Sciatic nerve (tissue), 2 donors: Measurements from ENCODE around the gene HOXD11. TPM values are rescaled to one million over a fixed set of nuclear protein-coding genes. Genes with fewer than 3 reads are reported as not detected.
A peak's percentile ranks its signal among the peaks of the same experiment; 100 is the strongest.

Source experiments
- ATAC-seq: fragments of 200-7000 bp; cut with Tn5 transposase; one replicate; pipeline ENCODE4 v1.9.1; 2020; ENCODE audit warnings: mild to moderate bottlenecking, moderate library complexity
- DNase-seq: peaks from one replicate; pipeline ENCODE4 v3.0.0-alpha.2; 2020; ENCODE audit warnings: low spot score
- intact Hi-C: fragments of 100-400 bp; cut with DNase I; formaldehyde crosslinking; loops from one replicate; pipeline ENCODE4 v1.14.2; 2022
- total RNA-seq: library from RNA; stranded (reverse); fragmentation: NEBNext Ultra II Directional; extraction: Animal tissue kit (Norgen Biotek cat#: 25700); gene quantifications from one replicate; pipeline ENCODE4 v1.2.1, GENCODE V29; 2021
- donor health status: DM: no; HTN: no; CAD: no.
- donor health status: DM: no; HTN: no; CAD: no.

The HOXD11 gene
- total RNA-seq, 1 donor from 2014 or later: 0.40 TPM

DNA sequence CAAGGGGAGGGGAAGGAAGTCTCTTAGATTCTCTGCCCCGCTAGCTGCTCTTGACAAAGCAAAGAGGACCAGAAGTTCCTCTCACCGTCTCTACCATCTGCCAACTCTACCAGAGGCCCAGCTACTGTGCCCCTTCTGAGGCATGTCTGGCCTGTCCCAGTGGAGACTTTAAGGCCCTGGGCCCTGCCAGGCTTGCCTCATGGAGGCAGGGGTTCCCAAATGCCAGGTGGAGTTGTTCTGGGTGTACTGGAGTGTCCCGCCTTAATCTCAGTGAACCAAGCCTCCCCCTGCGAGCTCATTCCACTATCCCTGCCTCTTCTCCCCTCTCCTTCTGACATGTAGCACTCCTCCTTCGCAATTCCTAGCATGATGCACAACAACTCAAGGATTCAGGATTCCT lies 5.2 kb upstream of the HOXD11 start:
- DNase-seq (no peak), ATAC-seq (no peak)
- intact Hi-C loops: no loop called here

DNA sequence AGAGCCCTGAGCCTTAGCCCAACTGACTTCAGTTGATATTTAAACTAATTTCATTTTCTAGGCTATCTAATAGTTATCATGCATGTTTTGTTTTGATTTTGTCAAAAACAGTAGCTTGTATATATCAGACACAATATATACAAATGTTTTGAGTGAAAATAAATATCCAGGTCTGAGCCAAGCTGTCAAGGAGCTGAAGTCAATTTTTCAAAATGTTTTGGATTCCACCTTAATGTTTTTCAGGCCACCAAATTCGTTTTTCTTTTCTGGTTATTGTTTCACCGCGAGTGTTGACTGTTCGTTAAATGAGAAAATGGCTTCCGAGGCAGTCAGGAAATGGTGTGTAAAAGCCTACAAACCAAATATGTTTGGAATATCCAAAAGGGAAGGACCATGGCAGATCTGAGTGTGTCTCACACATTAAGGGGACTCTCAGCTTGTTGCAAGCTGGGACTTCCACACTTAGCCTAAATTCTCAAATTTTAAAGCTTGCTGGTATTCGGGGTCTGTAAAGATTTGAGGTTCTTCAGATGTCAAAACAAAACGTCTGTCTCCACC lies 4.7 kb upstream of the HOXD11 start:
- intact Hi-C loops: no loop called here
- DNase-seq: no peak
- ATAC-seq: no peak

DNA sequence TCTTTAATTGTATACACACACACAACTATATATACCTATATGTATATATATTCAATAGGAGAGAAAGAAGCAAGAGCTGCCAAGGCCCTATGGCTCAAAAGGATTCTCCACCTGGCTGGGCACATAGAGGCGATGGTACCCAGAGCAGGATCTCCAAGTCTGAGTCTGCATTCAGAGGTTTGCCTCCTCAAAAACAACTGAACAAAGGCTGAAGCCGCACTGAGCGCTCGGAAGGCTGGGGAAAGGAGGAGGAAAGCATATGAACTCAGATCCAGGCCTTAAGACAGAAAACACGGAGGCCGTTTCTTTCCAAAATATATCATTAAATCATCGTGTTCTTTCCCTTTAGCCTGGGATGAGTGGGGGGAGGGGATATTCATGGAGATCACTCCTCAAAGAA lies 3.9 kb upstream of the HOXD11 start:
- no peak for ATAC-seq
- intact Hi-C loops: no loop called here
- no peak for DNase-seq

DNA sequence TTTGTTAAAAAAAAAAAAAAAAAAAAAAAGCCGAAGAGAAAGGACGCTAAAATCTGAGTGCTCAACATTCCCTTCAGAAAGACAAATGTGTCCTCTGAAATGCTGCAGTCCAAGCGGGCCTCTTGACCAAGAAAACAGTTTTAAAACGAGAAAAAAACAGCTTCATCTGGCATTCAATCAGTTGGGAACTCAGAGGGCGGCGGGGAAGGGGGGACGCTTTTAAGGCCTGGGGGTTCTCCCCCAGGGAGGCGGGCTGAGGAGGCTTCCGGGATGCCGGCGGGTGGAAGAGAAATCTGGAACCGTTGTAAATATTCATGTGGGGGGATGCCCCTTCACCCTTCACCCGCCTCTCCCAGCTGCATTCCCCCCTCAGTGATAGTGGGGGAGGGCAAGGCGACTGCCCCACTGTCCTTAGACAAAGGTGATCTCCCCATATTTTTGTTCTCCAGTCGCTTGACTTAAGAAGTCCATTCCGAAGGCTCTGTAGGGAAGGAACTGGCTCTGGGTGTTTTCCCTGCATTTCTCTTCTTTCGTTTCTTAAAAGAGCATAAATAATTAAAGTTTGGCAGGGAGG lies 3.3 kb upstream of the HOXD11 start:
- ATAC-seq (no peak), DNase-seq (no peak)
- intact Hi-C loops: no loop called here

DNA sequence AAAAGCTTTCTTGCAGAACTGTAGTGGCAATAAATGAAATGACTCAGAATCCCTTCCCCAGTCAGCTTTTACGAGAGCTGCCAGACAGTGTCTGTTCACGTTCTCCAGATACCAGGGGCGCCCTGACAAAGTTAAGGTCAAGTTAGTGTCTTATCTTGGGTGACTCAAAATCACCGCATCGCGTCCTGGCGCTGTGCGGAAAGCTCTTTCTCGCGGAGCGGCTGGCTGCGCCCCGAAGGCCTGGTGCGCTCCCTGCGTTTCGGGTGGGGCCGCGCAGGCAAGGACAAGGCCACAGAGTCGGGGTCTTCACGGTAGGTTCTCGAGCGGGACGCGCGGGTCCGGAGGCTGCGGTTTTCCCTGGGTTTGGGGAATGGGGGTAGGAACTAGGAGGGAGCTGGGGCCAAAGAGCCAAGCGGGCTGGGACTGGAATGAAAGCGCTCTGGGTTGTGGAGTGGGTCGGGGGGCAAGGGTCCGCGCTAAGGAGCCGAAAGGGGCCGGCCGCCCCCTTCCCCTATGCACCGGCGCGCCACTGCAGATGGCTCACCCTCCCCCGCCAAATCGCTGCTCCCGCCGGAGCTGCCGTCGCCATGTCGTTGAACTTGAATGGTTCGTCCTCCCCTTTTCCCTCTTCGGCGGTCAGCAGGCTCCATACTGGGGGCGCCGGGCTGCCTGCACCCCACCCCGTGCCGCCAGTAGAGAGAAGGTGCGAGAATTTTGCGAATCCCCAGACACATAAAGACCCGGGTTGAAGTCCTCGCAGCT lies 2.6 kb upstream of the HOXD11 start:
- no peak for ATAC-seq
- intact Hi-C loops: no loop called here
- DNase-seq: no peak

DNA sequence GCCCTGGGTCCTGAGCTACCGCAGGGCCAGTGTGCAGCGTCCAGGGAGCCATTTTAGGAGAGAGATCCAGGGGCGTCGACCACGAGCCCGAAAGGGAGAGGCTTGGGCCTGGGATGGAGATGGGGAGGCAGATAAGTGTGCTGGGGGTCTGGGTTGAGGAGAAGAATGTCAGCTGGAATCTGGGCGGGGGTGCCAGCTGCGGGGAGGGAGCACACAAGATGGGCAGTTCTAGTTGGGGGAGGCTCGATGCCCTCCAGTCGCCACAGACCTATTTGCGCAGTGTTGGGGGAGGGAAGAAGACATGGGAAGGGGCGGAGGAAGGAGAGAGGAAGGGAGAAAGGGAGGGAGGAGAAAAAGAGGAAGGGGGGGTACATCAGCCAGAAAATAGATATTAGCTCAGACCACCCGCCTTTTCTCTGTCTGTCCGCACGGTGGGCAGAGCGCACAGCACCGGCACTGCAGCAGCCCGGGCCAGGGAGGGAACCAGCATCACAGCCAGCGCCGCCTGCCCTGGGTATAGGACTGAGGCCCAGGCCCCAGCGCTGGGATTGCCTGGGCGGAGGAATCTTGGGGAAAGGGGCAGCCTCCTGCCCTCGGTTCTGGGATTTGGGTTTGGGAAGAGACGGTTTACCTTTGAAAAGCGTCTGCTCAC lies 1.9 kb upstream of the HOXD11 start:
- intact Hi-C loops: no loop called here
- DNase-seq (no peak), ATAC-seq (peak; percentile 9)

DNA sequence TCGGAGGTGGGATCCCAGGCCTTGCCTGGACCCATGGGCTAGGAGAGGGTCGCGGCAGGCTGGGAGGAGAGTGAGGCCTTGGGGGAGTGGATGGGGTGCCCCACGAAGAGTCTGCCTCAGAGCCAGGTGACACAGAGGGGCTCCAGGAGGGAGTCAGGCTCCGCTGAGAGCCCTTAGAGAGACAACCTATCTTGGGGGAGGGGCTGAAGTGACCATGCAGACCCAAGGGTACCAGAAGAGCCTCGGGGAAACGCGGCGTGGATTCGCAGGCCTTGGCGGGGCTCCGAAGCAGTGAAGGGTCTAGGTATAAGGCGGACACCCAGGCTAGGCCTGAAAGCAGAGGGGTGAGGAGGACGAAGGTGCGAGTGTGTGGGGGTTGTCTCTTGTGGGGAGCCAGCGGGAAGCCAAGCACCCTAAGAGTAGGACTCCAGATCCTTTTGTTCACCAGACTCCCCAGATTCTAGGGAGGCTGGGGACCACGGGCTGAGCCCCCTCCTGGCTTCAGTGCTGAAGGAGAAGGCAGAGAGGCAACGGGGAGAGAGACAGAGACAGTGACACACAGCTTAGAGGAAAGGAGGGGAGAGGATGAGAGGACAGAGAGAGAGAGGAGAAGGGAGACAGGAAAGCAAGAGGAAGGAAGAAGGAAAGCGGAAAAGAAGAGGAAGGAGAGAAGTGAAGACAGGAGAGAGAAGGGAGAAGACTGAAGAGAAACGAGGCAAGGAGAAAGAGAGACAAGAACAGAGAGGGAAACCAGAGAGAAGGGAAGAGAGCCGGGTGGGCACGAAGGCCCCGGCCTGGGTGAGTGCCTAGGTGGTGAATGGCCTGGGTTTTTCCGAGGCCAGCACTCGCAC lies 1.1 kb upstream of the HOXD11 start:
- ATAC-seq (peak; percentile 21), DNase-seq (no peak)
- intact Hi-C loops: no loop called here

DNA sequence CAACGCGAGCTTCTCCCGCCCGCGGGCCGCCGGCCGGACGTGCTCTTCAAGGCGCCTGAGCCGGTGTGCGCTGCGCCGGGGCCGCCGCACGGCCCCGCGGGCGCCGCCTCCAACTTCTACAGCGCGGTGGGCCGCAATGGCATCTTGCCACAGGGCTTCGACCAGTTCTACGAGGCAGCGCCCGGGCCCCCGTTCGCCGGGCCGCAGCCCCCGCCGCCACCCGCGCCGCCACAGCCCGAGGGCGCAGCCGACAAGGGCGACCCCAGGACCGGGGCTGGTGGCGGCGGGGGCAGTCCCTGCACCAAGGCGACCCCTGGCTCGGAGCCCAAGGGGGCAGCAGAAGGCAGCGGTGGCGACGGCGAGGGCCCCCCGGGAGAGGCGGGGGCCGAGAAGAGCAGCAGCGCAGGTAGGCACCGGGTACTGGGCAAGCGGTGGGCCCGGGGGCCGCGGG lies 676 bp downstream of the HOXD11 start:
- intact Hi-C loops: no loop called here
- ATAC-seq (no peak), DNase-seq (no peak)

DNA sequence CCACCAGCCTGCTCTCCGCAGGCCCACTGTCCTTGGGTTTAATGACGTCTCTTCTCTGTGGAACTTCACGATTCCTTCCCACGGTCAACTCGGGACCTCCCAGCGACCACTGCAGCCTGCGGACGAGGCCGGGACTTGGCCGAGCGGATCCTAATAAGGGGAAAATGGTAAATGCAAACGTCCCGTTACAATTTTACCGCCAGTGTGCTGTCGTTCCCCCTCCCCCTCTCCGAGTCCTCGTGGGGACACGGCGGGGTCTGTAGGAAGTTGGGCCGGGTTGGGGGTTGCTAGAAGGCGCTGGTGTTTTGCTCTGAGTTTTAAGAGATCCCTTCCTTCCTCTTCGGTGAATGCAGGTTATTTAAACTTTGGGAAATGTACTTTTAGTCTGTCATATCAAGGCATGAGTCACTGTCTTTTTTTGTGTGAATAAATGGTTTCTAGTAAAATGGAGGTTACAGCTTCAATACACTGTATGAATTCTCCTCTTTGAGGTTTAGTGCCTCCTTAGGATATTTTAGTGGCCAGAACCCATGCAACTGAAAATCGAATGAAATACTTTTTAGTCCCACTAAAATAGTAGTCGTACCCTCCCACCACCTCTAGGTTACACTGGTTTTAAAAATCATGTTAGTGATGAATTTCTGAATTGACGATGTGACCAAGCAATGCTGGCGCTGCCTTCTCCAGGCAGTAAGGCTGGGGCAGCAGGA lies 2.3 kb downstream of the HOXD11 start:
- intact Hi-C loops: no loop called here
- ATAC-seq: no peak

DNA sequence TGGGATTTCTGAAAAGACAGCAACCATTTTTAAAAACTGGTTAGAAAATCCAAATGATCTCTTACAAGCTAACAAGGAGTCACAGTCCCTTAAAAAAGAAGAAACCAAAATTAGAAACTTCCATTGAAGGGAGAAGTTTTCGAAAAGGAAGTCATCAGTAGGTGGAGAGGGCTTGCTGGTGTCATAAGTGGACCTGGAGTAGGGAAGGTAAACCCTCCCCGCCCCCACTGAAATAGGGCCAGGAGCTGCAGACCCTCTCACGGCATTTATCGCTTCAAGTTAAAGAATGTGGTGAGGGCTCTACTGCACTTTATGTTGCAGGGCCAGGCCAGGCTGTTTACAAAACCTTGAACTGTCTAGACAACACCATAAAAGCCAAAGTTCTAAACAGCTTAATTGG lies 2.9 kb downstream of the HOXD11 start:
- intact Hi-C loops: no loop called here
- DNase-seq (no peak), ATAC-seq (no peak)

More for the DNA sequence above, 2.3 kb downstream of the HOXD11 start:
- DNase-seq: no peak

DNA sequence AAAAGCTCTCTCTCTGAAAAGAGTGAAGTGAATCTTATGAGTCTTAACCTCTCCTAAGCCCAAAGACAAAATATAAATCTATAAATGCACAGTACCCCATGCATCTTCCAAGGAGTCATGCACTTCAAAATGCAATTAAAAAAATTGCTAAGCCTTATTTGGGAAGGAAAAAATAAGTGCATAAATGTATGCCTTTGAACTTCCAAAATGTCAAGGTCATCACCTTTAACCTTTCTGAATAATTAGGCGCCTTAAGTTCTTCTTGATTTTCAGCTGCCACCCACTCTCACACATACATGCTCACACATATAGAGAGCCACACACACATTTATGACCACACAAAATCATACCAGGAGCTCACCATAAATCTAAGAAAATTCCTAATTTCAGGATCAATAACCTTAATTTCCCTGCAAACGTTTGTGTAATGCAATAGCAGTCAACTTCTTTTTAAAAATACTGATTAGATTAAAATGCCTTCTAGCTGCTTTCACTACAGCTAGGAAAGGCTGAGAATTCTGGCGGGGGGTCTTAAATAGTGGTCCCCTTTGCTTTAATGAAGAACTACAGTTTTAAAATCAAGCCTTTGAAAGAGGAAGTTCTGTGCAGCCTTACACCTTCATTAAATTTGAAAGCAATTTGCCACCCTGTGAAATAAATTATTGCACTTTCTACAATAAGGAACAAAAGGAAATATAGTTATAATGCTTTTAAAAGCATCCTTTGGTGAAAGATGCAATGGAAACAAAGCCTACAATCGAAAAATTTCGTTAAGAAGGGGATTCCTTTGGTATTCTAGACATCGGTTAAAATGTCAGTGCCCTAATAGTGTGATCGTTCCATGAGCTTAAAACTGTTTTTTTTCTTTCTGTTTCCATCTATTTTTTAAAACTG lies 3.6 kb downstream of the HOXD11 start:
- ATAC-seq: no peak
- no peak for DNase-seq
- intact Hi-C loops: no loop called here

DNA sequence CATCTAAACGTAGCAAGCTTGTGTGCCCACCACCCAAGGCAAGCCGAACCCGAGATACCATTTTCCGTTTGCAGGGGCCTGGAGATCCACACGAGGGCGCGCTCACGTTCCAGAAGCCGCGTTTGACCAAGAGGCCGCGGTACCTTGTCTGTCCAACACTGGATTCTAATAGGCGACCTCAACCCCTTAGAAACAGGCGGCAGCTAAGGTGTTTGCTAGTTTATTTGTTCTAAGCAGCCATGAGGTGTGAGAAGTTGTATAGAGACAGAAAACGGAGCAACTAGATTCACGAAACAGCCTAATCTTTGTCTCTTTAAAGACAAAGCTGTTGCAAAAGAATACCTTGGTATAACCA lies 4.2 kb downstream of the HOXD11 start:
- ATAC-seq (no peak), DNase-seq (no peak)
- intact Hi-C loops: no loop called here

DNA sequence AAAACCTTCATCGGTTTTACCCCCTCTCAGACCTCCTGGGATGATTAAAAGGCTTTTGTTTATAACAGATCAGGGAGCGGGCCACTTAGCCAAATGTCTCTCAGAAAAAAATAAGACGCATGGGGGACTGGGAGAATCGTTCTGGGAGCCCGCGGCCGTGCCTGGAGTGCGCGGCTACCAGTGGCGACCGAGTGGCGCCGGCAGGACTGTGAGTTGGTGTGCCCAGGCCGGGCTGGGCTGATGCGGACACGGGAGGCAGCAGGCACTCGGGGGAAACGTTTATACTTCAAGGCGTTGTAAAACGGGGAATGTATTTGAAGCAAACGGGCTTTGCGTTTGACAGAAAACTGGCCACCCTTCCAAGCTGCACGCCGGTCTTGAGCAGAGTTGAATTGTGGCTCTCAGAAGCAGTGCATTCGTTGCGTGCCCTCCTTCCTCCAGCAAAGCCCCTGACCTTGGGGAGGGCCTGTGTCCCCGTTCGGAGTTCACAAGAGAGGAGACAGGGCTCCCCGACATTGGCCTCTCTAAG lies 4.8 kb downstream of the HOXD11 start:
- intact Hi-C loops: no loop called here
- DNase-seq (no peak), ATAC-seq (no peak)

DNA sequence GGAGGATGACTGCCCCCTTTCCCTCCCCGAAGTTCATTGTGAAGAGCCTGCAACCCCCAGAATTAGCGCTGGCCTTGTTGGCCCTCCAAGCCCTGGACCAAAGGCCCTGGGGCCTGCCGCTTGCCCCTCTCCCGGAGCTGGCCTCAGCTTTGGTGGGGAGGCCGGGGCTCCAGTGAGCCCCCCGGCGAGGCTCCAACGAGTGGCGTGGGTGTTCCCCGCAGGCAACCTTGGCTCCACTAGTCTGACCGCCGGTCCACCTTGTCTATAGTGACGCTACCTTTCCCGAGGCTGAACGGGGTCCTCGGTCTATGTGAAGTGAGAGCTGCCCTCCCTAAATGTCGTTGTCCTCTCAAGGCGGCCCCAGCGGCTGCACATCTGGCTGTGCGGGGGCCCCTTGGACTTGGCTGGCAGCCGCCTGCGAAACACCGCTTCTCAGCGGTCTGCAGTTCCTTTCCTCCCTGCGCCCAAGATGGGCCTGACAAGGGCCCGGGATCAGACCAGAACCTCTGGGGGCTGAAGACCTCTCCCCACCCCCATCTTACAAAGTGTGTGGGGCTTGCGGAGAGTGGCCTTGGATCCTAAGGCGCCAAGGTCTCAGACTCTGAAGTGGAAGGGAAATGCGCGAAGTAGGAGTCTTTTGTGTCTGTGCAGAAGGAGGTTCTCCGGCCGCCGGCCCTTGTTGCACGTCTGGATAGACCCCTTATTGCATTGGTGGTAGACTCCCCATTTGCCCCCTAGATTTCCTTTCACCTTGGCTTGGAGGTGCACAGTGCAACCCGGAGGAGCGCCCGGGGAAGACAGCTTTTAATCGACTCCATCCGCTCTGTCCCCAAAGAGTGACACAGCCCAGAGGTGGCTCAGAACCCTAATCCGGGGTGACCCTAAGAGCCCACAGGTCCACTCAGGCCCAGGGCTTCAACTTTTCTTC lies 5.6 kb downstream of the HOXD11 start:
- ATAC-seq (no peak), DNase-seq (no peak)
- intact Hi-C loops: no loop called here

DNA sequence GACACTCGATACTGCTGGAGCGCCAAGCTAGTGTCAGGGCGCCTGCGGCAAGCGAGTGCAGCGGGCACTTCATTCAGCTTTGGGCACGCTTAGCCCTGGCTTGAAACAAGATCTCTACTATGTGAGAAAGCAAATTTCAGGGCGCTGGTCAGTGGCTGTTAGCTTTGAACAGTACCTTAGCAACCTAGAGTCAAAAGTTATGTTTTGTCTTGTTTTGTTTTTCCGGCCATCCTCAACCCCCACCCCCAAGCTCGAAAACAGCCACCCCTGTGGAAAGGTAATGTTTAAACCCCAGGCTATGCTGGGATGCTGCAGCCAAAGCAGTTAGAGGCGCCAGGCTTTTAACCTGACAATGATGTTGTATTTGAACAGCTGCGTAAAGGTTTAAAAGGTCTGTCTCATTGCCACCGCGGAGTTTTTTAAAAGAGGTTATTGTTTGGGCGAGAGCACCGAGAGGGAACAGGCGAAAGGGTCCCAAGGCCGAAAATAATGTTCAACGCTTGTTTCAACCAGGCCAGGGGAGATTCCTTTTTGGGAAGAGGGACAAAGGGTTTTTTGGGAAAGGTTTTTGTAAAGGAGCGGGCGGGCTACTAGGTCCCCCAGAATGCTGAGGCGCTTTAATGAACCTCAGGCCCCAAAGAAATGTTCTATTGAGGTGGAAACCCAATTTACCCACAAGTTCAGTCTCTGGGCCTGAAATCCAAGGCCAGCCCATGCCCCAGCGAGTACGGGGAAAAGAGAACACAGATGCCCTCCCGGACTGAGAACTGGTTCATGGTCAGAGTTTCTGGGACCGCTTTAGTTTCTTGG lies 7.2 kb downstream of the HOXD11 start:
- intact Hi-C loops: no loop called here
- ATAC-seq (no peak), DNase-seq (no peak)
